C4-2B (cell line): ENCODE measurements around the gene CARM1.

Source experiments
- H3K27ac ChIP-seq: fragments of 450-650 bp; 2 replicates; pipeline ENCODE4 v1.5.1; 2017
- CTCF ChIP-seq: fragments of 450-650 bp; conservative IDR thresholded peaks from 2 replicates; pipeline ENCODE4 v1.5.1; 2017; ENCODE audit warnings: mild to moderate bottlenecking
- ZFX ChIP-seq: fragments of 450-650 bp; IDR thresholded peaks from 2 replicates; pipeline ENCODE4 v1.6.1; 2017

The CARM1 gene

GRCh38 chr19:10916602-10917001 lies 45.2 kb downstream of the CARM1 start:
- no peak for TF ChIP-seq CTCF
- no peak for TF ChIP-seq ZFX
- H3K27ac ChIP-seq: no peak overlapping the region

- no peak overlapping the region for H3K27ac ChIP-seq
- TF ChIP-seq ZFX: no peak
- TF ChIP-seq CTCF: no peak
These were observed 47.0 kb downstream of the CARM1 start for GRCh38 chr19:10918359-10918758.

DNA sequence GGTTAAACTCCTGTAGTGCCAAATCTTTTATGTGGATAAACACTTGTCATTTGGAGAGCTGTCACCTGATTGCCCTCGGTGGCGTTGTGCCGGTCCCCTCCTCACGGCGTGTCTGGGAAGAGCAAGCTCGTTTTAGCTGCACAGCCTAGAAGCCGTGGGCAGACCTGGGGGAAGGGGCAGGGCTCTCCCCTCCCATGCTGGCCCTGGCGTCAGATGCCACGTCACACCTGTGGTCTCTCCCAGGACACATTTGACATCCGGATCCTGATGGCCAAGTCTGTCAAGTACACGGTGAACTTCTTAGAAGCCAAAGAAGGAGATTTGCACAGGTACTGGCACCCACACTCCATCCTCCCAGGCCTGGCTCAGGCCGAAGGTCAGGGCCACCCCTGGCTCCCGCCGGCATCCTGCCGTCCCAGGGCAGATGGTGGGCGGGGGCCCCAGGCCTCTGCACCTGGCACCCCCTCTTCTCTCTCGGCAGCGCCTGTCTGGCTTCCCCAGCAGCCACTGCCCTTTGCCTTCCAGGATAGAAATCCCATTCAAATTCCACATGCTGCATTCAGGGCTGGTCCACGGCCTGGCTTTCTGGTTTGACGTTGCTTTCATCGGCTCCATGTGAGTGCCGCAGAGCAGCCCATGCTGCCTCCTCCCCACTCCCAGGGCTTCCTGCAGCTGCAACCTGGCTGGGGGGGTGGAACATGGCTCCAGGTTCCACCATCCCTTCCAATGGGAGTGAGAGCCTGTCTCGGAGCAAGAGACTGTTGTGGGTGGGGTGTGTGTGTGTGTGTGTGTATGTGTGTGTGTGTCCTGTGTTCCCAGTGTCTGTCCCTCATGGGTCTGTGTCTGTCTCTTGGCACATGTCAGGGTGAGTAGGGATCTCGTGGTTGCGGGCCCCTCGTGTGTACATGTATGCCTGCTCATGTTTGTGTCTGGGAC lies 48.3 kb downstream of the CARM1 start:
- no peak overlapping the region for H3K27ac ChIP-seq
- no peak for TF ChIP-seq ZFX
- TF ChIP-seq CTCF: no peak

- H3K27ac ChIP-seq: no peak overlapping the region
- no peak for TF ChIP-seq CTCF
These were observed 48.9 kb downstream of the CARM1 start for GRCh38 chr19:10920288-10920655.

- TF ChIP-seq ZFX (no peak), CTCF (no peak)
- H3K27ac ChIP-seq: no peak overlapping the region
These were observed 49.4 kb downstream of the CARM1 start for GRCh38 chr19:10920781-10921180.

- TF ChIP-seq ZFX (no peak), CTCF (no peak)
- no peak overlapping the region for H3K27ac ChIP-seq
These were observed 50.0 kb downstream of the CARM1 start for GRCh38 chr19:10921199-10921909.

DNA sequence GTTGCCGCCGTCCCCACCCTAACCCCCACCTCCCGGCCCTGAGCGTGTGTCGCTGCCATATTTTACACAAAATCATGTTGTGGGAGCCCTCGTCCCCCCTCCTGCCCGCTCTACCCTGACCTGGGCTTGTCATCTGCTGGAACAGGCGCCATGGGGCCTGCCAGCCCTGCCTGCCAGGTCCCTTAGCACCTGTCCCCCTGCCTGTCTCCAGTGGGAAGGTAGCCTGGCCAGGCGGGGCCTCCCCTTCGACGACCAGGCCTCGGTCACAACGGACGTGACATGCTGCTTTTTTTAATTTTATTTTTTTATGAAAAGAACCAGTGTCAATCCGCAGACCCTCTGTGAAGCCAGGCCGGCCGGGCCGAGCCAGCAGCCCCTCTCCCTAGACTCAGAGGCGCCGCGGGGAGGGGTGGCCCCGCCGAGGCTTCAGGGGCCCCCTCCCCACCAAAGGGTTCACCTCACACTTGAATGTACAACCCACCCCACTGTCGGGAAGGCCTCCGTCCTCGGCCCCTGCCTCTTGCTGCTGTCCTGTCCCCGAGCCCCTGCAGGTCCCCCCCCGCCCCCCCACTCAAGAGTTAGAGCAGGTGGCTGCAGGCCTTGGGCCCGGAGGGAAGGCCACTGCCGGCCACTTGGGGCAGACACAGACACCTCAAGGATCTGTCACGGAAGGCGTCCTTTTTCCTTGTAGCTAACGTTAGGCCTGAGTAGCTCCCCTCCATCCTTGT lies 50.7 kb downstream of the CARM1 start:
- H3K27ac ChIP-seq: no peak overlapping the region
- TF ChIP-seq ZFX (no peak), CTCF (no peak)
